Measurements from ENCODE around the gene CELSR1.

DNA sequence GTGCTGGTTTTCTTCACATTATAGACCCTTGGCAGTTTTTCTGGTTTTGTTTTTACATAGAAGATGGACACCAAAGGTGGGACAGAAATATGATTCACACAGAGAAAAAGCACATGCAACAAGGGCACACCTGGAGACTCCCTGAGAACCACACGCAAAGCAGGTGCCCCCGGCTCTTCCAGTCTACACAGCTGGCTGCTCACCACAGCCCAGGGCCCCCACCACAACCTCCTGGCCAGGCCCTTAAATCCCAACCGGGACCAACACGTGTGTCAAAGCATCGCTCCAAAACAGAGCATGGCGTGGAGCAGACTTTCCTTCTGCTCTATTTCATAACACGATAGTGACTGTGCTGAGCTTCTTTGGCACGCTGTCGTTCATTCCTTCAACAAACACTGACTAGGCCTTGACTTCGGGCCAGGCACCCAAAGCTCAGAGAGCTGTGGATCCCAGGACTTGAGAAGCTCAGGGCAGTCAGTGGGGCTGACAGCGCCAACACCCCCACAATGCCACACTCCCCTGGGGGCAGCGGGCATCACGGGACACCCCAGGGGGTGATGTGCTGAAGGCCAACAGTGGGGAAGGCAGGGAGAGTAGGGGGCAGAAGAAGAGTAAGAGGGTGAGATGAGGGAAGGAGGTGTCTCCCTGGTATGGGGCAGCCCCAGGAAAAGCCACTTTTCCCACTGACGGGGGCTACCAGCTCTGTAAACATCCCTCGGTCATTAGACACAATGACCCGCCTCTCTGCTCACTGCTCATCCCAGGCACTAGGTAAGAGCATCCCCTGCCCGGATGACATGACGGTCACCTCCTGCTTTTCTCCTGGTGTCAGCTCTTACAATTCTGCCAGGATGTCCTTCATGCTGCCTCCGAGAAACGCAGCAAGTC lies 26.0 kb downstream of the CELSR1 start:
- TF ChIP-seq, protein P1, sequence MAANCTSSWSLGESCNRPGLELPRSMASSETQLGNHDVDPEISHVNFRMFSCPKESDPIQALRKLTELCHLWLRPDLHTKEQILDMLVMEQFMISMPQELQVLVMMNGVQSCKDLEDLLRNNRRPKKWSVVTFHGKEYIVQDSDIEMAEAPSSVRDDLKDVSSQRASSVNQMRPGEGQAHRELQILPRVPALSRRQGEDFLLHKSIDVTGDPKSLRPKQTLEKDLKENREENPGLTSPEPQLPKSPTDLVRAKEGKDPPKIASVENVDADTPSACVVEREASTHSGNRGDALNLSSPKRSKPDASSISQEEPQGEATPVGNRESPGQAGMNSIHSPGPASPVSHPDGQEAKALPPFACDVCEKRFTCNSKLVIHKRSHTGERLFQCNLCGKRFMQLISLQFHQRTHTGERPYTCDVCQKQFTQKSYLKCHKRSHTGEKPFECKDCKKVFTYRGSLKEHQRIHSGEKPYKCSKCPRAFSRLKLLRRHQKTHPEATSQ (CRISPR knock-in tag; IDR thresholded peaks at IDR 0.05; ENCODE audit: borderline replicate concordance) = no peak
- no peak for TF ChIP-seq U2AF2 (IDR thresholded peaks at IDR 0.05; ENCODE audit: low read depth, low read length)
